ENCODE results near the gene SOX10. TPM values are rescaled to one million over a fixed set of nuclear protein-coding genes. Genes with fewer than 3 reads are reported as not detected.

SOX10 gene
- total and polyA plus RNA-seq, 2 donors, result 4.5 to 10.7 TPM

Other genes starting within 250 kb of the SOX10 start
- 9.3 TPM for gene GCAT, start 176.6 kb downstream of the SOX10 start, total RNA-seq
- 17.0 TPM for gene GCAT, start 176.6 kb downstream of the SOX10 start, polyA plus RNA-seq
- gene GALR3, start 161.2 kb downstream of the SOX10 start, total RNA-seq, result not detected
- gene GALR3, start 161.2 kb downstream of the SOX10 start, polyA plus RNA-seq, result not detected
- 8.5 TPM for gene ANKRD54, start 140.2 kb downstream of the SOX10 start, total RNA-seq
- 26.2 TPM for gene ANKRD54, start 140.2 kb downstream of the SOX10 start, polyA plus RNA-seq
- 398 TPM for gene EIF3L, start 135.1 kb downstream of the SOX10 start, total RNA-seq
- gene EIF3L, start 135.1 kb downstream of the SOX10 start, polyA plus RNA-seq, result 404 TPM
- 22.7 TPM for gene MICALL1, start 78.3 kb downstream of the SOX10 start, total RNA-seq
- 69.5 TPM for gene MICALL1, start 78.3 kb downstream of the SOX10 start, polyA plus RNA-seq
- gene C22orf23, start 31.0 kb downstream of the SOX10 start, total RNA-seq, result 0.26 TPM
- gene C22orf23, start 31.0 kb downstream of the SOX10 start, polyA plus RNA-seq, result 0.95 TPM
- 24.7 TPM for gene POLR2F, start 30.9 kb downstream of the SOX10 start, total RNA-seq
- 126 TPM for gene POLR2F, start 30.9 kb downstream of the SOX10 start, polyA plus RNA-seq
- gene PICK1, start 72.8 kb upstream of the SOX10 start, total RNA-seq, result 13.7 TPM
- gene PICK1, start 72.8 kb upstream of the SOX10 start, polyA plus RNA-seq, result 19.4 TPM
- gene SLC16A8, start 99.6 kb upstream of the SOX10 start, total RNA-seq, result 0.16 TPM
- 0.52 TPM for gene SLC16A8, start 99.6 kb upstream of the SOX10 start, polyA plus RNA-seq
- not detected for gene BAIAP2L2, start 126.1 kb upstream of the SOX10 start, total RNA-seq
- 0.42 TPM for gene BAIAP2L2, start 126.1 kb upstream of the SOX10 start, polyA plus RNA-seq
- 21.2 TPM for gene PLA2G6, start 197.3 kb upstream of the SOX10 start, total RNA-seq
- gene PLA2G6, start 197.3 kb upstream of the SOX10 start, polyA plus RNA-seq, result 21.1 TPM
- gene MAFF, start 217.4 kb upstream of the SOX10 start, total RNA-seq, result 8.4 TPM
- gene MAFF, start 217.4 kb upstream of the SOX10 start, polyA plus RNA-seq, result 32.4 TPM